ENCODE data around the gene RGL1. TPM values are rescaled to one million over a fixed set of nuclear protein-coding genes. Genes with fewer than 3 reads are reported as not detected.
A peak's percentile ranks its signal among the peaks of the same experiment; 100 is the strongest.

Gene RGL1
- total RNA-seq, 4 donors from 2014 or later = 12.1 to 13.8 (median 13.0) TPM

- no peak for DNase-seq
- Histone ChIP-seq H3K4me1 (peaks cover 5 to 16% (median 8%) of the 10 kb centered on the region in 4 donors), H3K9me3 (no peaks in the 10 kb centered on the region), H3K4me3 (no peak overlapping the region), H3K27ac (no peak overlapping the region), H3K27me3 (no peaks in the 10 kb centered on the region), H3K36me3 (no peaks in the 10 kb centered on the region)
- in situ Hi-C loops (cut with MboI; ENCODE audit: low pct_ligation_motif_present in 1 of 4, low pct_unique_long_range_greater_than_20kb in 1 of 4, low sequenced_read_pairs in 3 of 4) = no loop called here
- 86 to 100% methylated on average over 2 to 3 of the region's 3 CpGs for WGBS, 2 donors (ENCODE audit: low coverage in 1 of 2)
- TF ChIP-seq POLR2AphosphoS5 (IDR thresholded peaks at IDR 0.05) = no peak
- TF ChIP-seq POLR2A (IDR thresholded peaks at IDR 0.05) = no peak
- no peak for TF ChIP-seq EP300 (IDR thresholded peaks at IDR 0.05; ENCODE audit: low read depth)
- TF ChIP-seq CTCF (IDR thresholded peaks at IDR 0.05) = no peak
- intact Hi-C loops (cut with DNase I; ENCODE audit: low total_unique reads) = no loop called here
Measured at GRCh38 chr1:183954496-183954895, 149.6 kb downstream of the RGL1 start.

DNA sequence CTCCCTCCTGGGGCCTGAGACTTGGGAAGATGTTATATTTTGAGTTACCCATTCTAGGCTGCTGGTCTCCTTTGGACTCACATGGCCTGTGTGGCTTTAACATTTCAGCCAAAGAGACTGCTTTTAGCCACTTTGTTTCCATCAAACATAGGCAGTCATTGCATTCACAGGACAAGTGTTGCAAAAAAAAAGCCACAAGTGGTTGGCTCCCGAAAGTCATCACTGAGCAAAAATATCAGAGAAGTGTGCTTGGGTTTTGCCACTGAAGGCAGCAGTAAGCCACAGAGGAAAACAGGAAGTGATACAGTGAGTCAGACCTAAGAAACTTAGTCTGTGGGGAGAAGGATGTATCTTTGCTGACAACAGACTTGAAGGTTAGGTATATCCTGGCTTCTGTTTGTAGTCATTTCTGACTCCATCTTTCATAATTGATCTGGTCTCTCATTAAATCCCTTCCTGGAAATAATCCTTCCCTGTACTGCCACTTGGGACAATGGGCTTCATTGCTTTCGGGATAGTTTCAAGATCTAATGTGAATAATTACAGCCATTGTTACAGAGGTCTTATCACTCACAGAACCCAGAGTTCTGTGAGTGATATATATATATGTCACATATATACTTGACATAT lies 151.8 kb downstream of the RGL1 start:
- Histone ChIP-seq H3K9me3 (no peaks in the 10 kb centered on the region), H3K4me1 (peaks cover 5 to 16% (median 8%) of the 10 kb centered on the region in 4 donors), H3K27me3 (no peaks in the 10 kb centered on the region), H3K36me3 (no peaks in the 10 kb centered on the region), H3K27ac (peak overlapping the region; percentile 14 to 58 (median 44)), H3K4me3 (no peak overlapping the region)
- peak; percentile 30 for DNase-seq
- TF ChIP-seq EP300 (IDR thresholded peaks at IDR 0.05; ENCODE audit: low read depth) = no peak
- TF ChIP-seq POLR2A (IDR thresholded peaks at IDR 0.05) = no peak
- no peak for TF ChIP-seq CTCF (IDR thresholded peaks at IDR 0.05)
- no peak for TF ChIP-seq POLR2AphosphoS5 (IDR thresholded peaks at IDR 0.05)
- intact Hi-C loops (cut with DNase I; ENCODE audit: low total_unique reads) (no loop called here), in situ Hi-C loops (cut with MboI; ENCODE audit: low pct_ligation_motif_present in 1 of 4, low pct_unique_long_range_greater_than_20kb in 1 of 4, low sequenced_read_pairs in 3 of 4) (no loop called here)
- 55 to 57% methylated on average over 1 to 2 of the region's 2 CpGs for WGBS, 2 donors (ENCODE audit: low coverage in 1 of 2)

DNA sequence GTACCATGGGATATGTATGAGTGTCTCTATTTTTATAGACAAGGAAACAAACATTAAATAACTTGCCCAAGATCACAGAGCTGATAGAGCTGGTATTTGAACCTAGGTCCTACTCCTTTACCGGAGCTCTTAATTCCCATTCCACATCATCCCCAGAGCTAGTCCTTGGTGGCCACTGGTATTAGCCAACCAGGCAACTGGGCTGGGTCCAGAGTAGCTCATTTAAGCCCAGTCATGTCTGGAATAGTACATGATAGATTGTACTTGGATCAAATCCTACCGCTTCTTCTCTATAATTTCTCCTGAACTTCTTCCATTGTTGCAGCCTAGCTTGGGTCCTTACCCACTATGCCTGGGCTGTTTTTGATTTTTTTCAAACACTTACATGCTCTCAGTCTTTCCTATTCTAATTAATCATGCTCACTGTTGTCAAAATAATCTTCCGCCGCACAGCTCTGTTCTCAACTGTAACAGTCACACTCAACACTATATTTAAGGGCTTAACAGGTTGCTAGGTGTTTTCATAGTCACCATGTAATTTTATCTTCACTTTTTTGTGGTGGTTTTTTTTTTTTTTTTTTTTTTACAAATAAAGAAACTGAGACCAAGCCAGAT lies 152.4 kb downstream of the RGL1 start:
- Histone ChIP-seq H3K27me3 (no peaks in the 10 kb centered on the region), H3K4me1 (peaks cover 5 to 12% (median 8%) of the 10 kb centered on the region in 4 donors), H3K27ac (peak overlapping the region in 3 of 4 donors; percentile 33 to 55 (median 46)), H3K36me3 (no peaks in the 10 kb centered on the region), H3K4me3 (no peak overlapping the region), H3K9me3 (no peaks in the 10 kb centered on the region)
- TF ChIP-seq POLR2AphosphoS5 (IDR thresholded peaks at IDR 0.05) (no peak), POLR2A (IDR thresholded peaks at IDR 0.05) (no peak), EP300 (IDR thresholded peaks at IDR 0.05; ENCODE audit: low read depth) (no peak), CTCF (IDR thresholded peaks at IDR 0.05) (no peak)
- in situ Hi-C loops (cut with MboI; ENCODE audit: low pct_ligation_motif_present in 1 of 4, low pct_unique_long_range_greater_than_20kb in 1 of 4, low sequenced_read_pairs in 3 of 4) = no loop called here
- 80 to 86% methylated on average over 3 to 4 of the region's 4 CpGs for WGBS, 2 donors (ENCODE audit: low coverage in 1 of 2)
- intact Hi-C loops (cut with DNase I; ENCODE audit: low total_unique reads) = no loop called here
- no peak for DNase-seq

DNA sequence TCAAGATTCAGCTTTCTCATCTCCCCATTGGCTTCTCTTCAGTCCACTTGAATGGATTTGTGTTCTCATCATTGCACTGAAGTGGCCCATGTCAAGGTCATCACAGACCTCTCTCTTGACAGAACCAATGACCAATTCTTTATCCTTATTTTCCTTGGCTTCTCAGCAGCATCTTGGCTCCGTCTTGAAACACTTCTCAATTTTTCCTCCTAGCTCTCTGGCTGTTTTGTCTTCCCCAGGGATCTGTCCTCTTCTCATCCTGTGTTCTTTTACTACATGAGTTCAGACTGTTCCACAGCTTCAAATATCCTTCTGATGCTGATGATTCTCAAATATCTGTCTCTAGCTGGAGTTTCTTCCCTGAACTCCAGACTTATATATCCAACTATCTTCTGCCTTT lies 154.0 kb downstream of the RGL1 start:
- TF ChIP-seq POLR2A (IDR thresholded peaks at IDR 0.05) = no peak
- no peak for TF ChIP-seq CTCF (IDR thresholded peaks at IDR 0.05)
- no peak for TF ChIP-seq POLR2AphosphoS5 (IDR thresholded peaks at IDR 0.05)
- no peak for TF ChIP-seq EP300 (IDR thresholded peaks at IDR 0.05; ENCODE audit: low read depth)
- intact Hi-C loops (cut with DNase I; ENCODE audit: low total_unique reads) (no loop called here), in situ Hi-C loops (cut with MboI; ENCODE audit: low pct_ligation_motif_present in 1 of 4, low pct_unique_long_range_greater_than_20kb in 1 of 4, low sequenced_read_pairs in 3 of 4) (no loop called here)
- no peak overlapping the region for H3K4me3 ChIP-seq
- no peaks in the 10 kb centered on the region for H3K9me3 ChIP-seq
- H3K27me3 ChIP-seq = no peaks in the 10 kb centered on the region
- DNase-seq = no peak
- peaks cover 0 to 7% (median 3%) of the 10 kb centered on the region in 4 donors for H3K4me1 ChIP-seq
- 77% methylated on average over 1 of the region's 1 CpG; no CpG with 5 or more reads in 1 of the 2 donors for WGBS, 2 donors (ENCODE audit: low coverage in 1 of 2)
- H3K27ac ChIP-seq = no peak overlapping the region
- no peaks in the 10 kb centered on the region for H3K36me3 ChIP-seq
